Astrocyte of the hippocampus (primary cell): Measurements from ENCODE around the gene PACSIN2.
"Not testable (repeated sequence)": the region's sequence is repeated elsewhere in the genome, so short reads cannot be mapped to it uniquely, and the experiment has no call there.

ENCODE experiments used
- DNase-seq: peaks from one replicate; pipeline ENCODE4 v3.0.0; 2011; ENCODE audit warnings: low read depth, low spot score

The PACSIN2 gene

DNA sequence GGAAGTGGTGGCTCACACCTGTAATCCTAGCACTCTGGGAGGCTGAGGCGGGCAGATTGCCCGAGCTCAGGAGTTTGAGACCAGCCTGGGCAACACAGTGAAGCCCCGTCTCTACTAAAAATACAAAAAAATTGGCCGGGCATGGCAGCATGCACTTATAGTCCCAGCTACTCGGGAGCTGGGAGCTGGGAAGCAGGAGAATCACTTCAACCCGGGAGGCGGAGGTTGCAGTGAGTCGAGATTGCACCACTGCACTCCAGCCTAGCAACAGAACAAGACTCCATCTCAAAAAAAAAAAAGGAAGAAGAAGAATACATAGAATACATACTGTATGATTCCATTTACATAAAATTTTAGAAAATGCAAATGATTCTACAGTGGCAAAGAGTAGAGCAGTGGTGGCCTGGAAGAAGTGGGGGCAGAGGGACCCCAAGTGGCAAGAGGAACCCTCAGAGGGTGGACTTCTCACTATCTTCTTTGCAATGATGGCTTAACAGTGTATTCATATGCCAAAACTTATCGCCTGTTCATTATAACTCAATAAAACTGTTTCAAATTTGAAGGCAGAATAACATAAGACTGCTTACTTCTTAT is 22.0 kb downstream of the PACSIN2 start:
- no peak for DNase-seq

DNA sequence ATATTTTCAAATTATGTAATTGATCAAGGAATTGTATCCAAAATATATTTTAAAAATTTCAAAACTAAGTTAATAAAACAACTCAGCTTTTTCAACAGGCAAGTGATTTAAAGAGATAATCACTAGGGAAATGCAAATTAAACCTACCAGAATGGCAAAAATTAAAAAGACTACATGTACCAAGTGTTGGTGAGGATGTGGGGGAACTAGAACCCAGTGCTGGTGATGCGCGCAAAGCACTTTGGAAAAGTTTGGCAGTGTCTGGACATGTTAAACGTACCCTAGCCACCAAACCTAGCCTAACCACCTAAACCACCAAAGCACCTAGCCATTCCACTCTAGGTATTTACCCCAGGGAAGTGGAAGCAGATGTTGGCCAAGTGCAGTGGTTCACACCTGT is 22.9 kb downstream of the PACSIN2 start:
- DNase-seq: no peak

DNA sequence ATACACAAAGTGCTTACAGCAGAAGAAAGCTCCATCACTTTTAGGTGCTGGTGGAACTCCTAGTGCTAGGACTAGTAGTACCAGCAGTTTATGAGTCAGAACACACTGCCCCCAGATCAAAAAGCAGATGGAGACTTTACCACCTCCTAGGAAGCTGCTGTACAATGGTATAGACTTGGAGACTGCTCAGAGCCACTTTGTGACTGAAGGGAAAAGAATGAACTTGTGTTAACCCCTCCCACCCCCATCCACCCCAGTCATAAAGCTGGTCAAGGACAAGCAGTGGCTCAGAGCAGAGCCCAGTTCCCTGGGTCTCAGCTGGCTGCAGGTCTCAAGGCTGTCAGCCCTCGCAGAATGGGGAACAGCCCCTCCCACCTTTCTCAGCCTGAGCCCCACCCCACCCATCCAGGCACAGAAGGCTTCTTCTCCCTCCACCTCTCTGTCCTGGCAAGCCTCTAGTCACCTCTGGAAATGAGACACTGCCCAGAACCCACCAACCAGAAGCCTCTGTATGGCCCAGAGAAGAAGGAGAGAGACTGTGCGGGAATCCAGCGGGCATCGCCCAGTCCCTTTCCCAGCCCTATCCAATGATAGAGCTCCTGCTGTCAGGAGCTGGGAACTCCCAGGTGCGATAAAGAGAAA is 23.8 kb downstream of the PACSIN2 start:
- peak; percentile 71 for DNase-seq

DNA sequence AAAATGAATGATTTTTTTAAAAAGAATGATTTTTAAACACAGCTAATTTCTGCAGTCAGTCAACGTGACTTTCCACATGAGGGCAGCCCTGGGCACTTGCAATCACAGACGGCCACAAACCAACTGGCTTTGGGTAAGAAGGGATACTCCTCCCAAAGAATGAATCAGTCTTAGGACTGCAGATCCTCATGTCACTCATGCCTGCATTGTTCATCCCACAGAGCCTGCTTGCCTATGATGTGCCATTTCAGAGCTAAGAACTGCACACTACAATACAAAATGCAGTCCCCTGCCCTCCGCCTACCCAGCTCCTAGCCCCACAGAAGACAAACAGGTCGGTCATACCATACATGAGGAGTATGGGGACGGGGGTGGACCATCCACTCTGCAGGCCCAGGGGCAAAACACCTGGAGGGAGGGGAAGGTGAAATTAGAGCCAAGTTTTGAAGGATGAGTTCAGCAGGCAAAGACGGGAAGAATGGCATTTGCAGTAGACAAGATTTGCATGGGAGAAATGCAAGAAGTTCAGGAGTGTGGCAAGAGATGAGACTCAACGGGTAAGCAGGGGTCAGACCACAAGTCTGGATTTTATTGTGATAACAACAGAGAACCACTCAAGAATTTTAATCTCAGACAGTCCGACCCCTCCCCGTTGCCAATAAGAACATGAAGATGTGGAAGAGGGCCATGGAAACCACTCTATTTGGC is 24.7 kb downstream of the PACSIN2 start:
- DNase-seq: peak; percentile 87

DNA sequence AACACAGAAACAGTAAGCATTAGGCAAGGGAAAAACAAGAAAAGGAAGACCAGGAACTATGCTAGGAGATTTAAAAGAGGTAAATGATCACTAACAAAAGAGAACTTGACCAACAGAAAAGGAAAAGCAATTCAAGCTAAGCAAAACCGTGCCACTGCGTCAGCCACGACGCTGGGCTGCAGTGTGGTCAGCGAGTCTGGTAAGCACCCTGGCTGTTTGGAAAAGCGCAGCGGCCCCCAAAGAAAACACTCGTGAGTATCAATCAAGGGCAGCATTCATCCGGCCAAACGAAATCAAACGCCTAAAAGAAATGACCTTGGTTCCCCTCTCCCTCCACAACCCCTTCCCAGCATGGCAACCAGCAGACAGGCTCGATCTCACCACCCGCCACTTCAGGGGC is 28.8 kb downstream of the PACSIN2 start:
- no peak for DNase-seq

DNA sequence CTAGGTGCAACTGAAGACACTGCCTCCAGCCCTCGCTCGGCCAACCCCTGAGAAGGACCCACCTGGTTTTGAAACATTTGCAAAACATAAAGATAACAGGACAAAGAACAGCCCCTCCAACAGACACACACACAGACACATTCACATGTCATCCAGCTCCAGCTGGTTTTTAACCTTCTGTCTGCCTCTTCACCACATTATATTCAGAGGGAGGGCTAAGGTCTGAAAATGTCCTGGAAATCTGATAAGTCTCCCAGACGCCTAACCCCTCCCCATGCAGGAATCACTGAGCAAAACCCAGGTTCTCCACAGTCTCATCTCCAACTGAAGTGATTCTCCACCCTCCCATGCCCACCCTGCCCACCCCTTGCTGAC is 29.4 kb downstream of the PACSIN2 start:
- DNase-seq: no peak

DNA sequence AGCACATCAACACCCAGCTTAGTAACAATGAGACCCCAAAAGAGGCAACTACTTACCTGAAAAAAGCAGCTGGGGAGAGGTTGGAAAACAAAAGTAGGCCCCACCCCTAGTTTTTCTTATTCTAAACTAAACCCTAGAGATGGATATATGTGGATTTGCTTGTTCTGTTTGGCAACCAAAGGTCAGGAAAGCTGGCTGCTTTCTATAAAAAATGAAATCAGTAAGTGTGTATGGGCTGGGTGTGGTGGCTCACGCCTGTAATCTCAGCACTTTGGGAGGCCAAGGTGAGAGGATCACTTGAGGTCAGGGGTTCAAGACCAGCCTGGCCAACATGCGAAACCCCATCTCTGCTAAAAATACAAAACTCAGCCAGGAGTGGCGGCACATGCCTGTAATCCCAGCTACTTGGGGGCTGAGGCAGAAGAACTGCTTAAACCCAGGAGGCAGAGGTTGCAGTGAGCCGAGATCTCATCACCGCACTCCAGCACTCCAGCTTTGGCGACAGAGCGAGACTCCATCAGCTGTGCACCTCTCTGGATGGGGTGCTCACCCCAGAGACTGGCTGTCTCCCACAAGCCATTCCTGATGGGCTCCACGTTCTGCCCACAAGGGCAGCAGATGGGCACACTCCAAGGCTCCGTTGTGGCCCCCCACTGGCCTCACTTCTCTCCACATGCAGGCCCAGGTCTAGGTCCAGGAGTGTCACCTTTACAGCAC is 30.0 kb downstream of the PACSIN2 start:
- no peak for DNase-seq

DNA sequence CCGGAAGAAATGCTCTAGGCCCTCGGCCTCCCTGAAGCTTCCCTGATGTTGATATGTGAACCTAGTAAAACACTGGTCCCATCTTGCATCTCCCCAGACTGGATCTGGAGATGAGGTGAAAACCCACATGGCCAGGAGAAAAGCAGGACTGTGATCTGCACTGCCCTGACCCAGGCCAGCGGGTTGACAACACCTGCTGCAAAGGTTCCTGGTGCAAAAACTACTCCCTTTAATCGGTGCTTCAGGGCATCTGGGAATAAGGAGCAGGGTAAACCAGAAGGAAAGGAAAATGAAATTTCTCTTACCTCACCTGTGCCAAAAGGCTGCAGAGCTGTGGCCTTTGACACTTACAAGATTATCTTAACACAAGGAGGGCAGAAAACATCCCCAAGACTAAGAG is 30.6 kb downstream of the PACSIN2 start:
- DNase-seq: no peak

DNA sequence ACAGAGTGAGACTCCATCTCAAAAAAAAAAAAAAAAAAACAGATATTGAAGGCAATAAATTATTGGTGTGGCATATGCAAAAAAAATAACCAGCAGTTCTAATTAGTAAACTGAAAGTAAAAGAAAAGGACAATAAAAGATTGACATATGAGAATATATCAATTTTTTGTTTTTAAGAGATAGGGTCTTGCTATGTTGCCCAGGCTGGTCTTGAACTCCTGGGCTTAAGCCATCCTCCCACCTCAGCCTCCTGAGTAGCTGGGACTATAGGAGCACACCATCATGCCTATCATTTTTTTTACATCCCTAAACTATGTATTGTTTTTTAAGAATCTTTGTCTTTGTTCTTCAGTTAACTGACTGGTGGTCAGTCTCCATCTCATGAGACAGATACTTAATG is 31.5 kb downstream of the PACSIN2 start:
- no peak for DNase-seq

DNA sequence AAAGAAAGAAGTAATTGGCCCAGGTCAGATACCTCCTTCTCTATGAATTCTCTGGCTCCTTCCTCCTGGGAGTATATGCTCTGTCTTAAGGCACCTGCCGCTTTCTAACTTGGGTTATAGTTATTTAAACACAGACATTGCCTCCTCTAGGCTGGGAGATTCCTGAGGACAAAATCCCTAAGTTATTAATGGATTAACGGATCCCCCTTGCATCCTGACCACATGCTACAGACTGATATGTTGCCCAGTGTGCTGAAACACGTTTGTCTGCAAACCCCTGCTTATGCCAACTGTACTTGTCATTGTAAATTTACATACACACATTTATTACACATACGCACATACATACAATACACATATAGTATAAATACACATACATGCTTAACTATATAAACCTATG is 35.3 kb downstream of the PACSIN2 start:
- DNase-seq: no peak

DNA sequence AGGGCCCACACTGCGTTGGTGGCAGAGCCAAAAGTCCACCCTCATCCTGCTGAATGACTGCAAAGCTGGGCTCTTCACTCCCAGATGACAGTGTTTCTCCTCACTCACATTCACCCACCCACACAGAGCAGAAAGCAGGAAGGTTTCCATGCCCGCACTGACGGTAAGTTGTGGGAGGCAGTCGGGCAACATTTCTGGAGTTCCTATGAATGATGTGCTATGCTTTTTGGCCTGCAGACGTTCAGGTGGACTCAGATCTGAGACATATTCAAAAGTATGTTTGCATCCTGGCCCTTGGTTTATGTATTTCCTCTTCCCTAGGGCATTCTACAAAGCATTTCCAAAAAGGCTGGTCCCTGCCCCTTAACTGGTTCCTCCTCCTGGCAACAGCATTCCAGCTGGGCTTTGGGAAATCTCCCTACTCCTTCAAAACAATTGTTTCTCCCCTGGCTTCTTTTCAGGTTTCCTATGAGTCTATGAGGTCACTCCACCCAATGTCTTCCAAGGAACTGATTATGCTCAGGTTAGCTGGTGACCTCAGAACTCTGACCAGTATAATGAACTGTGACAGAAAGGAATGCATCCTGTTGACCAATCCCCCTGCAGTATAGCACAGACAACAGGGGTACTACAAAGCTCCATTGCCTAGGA is 36.4 kb downstream of the PACSIN2 start:
- DNase-seq: peak; percentile 65

DNA sequence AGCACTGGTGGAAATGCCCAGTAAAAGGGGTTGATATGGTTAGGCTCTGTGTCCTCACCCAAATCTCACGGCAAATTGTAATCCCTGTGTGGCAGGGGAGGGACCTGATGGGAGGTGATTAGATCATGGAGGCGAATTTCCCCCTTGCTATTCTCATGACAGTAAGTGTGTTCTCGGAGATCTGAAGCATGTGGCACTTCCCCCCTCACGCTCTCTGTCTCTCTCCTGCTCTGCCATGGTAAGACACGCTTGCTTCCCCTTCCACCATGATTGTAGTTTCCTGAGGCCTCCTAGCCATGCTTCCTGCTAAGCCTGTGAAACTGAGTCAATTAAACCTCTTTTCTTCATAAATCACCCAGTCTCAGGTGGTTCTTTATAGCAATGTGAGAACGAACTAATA is 37.4 kb downstream of the PACSIN2 start:
- DNase-seq: no peak

DNA sequence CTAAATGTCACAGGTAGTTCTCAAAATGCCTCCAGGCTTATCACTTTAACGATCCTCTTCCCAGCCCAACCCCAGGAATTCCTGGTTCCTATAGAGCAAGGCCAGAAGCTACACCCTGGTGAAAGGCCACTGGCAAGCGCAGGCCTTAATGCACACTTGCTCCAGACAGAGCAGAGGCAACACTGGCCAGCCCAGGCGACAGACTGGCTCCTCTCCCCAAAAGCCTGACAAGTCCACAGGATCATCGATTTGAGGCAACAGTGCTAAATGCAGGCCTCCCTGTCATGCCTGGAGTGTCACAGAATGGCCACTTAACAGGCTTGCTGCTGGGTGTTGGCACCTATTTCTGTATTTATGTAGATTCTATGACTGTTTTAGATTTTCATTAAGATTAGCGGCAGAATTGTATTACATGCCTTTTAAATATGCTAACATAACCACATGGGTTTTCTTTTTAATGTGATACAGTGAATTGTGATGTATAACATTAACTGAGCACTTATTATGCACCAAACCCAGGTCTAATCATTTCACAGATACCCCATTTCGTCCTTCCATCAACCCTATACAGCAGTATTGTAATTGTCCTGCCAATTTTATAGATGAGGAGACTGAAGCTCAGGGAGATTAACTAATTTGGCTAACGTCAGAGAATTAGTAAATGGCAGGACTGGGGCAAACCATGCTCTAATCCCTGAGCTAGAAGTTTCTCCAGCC is 38.6 kb downstream of the PACSIN2 start:
- no peak for DNase-seq

DNA sequence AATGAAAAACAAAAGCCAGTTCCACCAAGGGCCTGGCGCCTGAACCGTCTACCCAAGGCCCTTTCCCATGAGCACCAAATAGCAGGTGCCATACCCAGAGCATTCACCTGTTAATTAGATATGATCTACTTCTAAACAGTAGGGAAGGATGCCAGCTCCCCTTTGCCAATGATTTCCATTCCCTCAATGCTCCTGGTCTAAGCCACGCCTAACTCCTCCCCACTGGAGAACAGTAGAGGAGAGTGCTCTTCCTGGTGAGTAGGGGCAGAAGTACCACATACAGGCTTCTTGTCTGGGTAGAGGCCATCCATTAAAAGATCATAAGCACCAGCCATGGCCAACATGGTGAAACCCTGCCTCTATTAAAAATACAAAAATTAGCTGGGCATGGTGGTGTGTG is 40.7 kb downstream of the PACSIN2 start:
- no peak for DNase-seq

DNA sequence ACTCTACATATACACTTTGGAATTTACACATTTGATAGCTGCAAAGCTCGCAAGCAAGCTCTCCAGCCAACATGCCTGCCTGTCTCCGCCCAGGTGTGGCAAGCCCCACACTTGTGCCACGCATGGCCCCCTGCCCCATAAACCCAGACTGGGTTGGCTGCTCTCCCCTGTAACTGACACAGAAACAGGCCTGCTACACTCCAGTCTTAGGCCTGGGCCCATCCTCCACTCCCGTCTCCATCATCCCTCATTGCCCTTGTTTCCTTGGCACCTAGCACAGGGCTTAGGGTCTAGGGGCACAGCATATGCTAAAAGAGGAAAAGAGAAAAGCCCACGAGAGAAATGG is 41.4 kb downstream of the PACSIN2 start:
- DNase-seq: no peak

DNA sequence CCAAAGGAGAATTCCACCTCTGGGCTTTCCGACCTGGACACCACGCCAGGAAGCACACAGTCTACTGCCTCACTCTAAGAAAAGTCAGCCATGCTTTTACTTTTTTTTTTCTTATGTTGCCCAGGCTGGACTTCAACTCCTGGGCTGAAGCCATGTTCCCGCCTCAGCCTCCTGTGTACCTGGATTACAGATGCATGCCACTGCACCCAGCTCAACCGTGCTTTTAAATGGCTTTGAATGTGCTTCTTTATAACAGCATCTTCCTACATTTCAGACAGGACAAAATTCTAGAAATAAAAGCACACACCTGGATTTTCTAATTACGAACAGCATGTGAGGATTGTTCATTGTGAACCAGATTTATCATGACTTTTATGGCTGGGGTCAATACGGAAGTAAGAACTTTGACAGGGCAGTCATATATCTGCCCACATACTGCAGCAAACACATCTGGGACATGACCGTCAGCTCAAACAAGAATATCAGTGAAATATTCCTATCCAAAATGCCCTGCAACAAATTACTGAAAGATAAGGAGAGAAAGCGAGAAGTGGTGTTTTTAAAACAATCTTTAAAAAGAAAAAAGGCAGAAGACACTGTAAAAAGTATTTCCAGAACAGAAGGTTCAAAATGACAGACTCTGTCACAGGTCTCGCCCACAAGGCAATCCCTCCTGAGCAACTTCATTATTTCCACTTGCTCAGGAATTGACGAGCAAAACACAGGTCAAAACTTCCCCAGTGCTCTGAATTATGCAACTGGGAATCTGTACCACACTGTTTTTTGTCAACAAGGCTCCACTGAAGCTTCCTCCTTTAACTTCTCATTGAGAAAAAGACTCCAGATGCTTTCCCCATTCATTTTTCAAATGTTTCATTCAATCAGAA is 42.1 kb downstream of the PACSIN2 start:
- DNase-seq: no peak

DNA sequence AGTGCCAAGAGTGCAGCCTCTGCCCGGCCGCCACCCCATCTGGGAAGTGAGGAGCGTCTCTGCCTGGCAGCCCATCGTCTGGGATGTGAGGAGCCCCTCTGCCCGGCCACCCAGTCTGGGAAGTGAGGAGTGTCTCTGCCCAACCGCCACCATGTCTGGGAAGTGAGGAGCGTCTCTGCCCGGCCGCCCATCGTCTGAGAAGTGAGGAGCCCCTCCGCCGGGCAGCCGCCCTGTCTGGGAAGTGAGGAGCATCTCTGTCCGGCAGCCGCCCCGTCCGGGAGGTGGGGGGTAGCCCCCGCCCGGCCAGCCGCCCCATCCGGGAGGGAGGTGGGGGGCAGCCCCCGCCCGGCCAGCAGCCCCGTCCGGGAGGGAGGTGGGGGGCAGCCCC is 43.5 kb downstream of the PACSIN2 start:
- not testable (repeated sequence) for DNase-seq

DNA sequence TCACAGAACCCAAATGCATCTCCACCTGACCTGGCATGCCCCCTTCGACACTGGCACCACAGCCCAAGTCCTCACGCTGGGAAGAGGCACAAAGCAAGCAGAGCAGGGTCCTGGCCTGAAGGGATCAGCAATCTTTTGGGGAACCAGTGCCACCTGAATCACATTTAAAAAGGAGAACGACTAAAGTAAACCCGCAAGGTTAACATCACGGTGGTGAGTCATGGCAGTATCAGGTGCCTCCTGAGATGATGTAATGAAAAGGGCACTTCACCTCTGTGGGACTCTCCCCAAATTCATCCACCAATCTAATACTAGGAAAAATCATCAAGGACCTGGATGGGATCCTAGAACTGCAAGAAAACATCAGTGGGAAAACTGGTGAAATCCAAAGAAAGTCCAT is 44.9 kb downstream of the PACSIN2 start:
- no peak for DNase-seq

DNA sequence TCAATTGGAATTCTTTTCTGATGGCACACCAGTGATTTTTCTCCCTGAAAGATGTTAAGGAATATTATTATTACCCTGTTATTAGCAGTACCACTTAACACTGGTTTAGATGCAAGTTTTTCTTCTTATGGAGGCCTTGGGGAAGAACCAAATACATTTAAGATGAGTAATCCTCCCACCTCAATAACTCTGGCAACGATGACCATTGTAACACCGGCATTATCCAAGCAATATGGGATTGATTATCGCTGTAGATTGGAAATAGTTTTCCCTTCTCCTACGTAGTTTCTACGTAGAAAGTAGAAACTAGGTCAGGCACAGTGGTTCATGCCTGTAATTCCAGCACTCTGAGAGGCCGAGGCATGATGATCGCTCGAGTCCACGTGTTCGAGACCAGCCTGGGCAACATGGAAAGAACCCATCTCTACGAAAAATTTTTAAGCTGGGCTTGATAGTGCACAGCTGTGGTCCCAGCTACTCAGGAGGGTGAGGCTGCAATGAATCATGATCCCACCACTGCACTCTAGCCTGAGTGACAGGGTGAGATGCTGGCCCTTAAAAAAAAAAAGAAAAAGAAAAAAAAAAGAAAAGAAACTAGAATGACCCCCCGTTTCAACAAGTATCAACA is 45.5 kb downstream of the PACSIN2 start:
- peak; percentile 52 for DNase-seq

DNA sequence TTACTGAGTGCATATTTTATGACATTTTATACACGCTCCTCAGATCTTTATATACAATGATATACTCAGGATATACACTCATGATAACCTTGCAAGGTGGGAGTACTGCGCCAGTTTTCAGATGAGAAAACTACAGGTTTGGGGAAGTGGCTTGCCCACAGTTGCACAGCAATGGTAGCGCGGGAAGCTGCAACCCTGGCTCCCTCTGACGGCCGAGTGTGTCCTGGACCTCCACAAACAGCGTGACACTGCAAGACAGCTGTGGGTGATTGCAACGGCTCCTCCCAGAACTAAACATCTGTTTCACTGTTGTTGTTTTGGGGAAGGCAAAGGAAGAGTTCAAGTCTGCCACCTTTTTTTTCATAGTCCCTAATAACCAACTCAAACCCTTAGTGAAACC is 47.0 kb downstream of the PACSIN2 start:
- DNase-seq: no peak
